Measurements from ENCODE around the gene CLEC4D.

CLEC4D gene

GRCh38 chr12:8507596-8507995 is 5.7 kb upstream of the CLEC4D start:
- CTCF ChIA-PET: interaction anchor here (0.9 kb wide), 1 partner anchor 102 kb away, joined by 3 read pairs; no protein-coding TSS in a partner anchor
- H3K4me1 ChIP-seq (ENCODE audit: control insufficient read depth, insufficient read depth, low read length): no peaks in the 10 kb centered on the region
- H3K4me3 ChIP-seq (ENCODE audit: low read depth, low read length): no peak overlapping the region
- no peaks in the 10 kb centered on the region for H3K9me3 ChIP-seq (ENCODE audit: control insufficient read depth, insufficient read depth, low read depth, low read length)
- H3K27ac ChIP-seq (ENCODE audit: extremely low read depth, low read depth, low read length): no peak overlapping the region
- TF ChIP-seq KLF8 (tag by site-specific recombination; IDR thresholded peaks at IDR 0.05) (no peak), REPIN1 (tag by site-specific recombination; IDR thresholded peaks at IDR 0.05; ENCODE audit: low read depth) (no peak), HOXD13 (CRISPR knock-in tag; IDR thresholded peaks at IDR 0.05; ENCODE audit: borderline replicate concordance) (no peak), ZNF202 (tag by site-specific recombination; IDR thresholded peaks at IDR 0.05; ENCODE audit: borderline replicate concordance) (no peak), SP3 (tag by site-specific recombination; IDR thresholded peaks at IDR 0.05) (no peak), SCRT1 (tag by site-specific recombination; IDR thresholded peaks at IDR 0.05; ENCODE audit: borderline replicate concordance) (no peak), ZNF24 (tag by site-specific recombination; IDR thresholded peaks at IDR 0.05) (no peak), TRIM28 (IDR thresholded peaks at IDR 0.05; ENCODE audit: borderline replicate concordance, low read length) (no peak), ZSCAN4 (tag by site-specific recombination; IDR thresholded peaks at IDR 0.05) (no peak), ZNF621 (tag by site-specific recombination; IDR thresholded peaks at IDR 0.05) (no peak), ZNF10 (tag by site-specific recombination; IDR thresholded peaks at IDR 0.05) (no peak), ZNF521 (tag by site-specific recombination; IDR thresholded peaks at IDR 0.05) (no peak), PATZ1 (tag by site-specific recombination; IDR thresholded peaks at IDR 0.05) (no peak), ZNF768 (tag by site-specific recombination; IDR thresholded peaks at IDR 0.05) (no peak), ZNF426 (tag by site-specific recombination; IDR thresholded peaks at IDR 0.05) (no peak), ZFHX2 (tag by site-specific recombination; conservative IDR thresholded peaks at IDR 0.05) (no peak), ZNF488 (tag by site-specific recombination; IDR thresholded peaks at IDR 0.05) (no peak)
- POLR2A ChIA-PET: no interaction called here
- no peaks in the 10 kb centered on the region for H3K36me3 ChIP-seq (ENCODE audit: control insufficient read depth in 2 of 2, insufficient read depth in 1 of 2, low read length in 2 of 2)

- Histone ChIP-seq H3K27ac (ENCODE audit: extremely low read depth, low read depth, low read length) (no peak overlapping the region), H3K4me3 (ENCODE audit: low read depth, low read length) (no peak overlapping the region), H3K4me1 (ENCODE audit: control insufficient read depth, insufficient read depth, low read length) (no peaks in the 10 kb centered on the region), H3K9me3 (ENCODE audit: control insufficient read depth, insufficient read depth, low read depth, low read length) (no peaks in the 10 kb centered on the region), H3K36me3 (ENCODE audit: control insufficient read depth in 2 of 2, insufficient read depth in 1 of 2, low read length in 2 of 2) (no peaks in the 10 kb centered on the region)
- CTCF ChIA-PET: interaction anchor here (0.9 kb wide), 1 partner anchor 101 kb away, joined by 3 read pairs; no protein-coding TSS in a partner anchor
- POLR2A ChIA-PET: no interaction called here
- TF ChIP-seq ZBTB48 (tag by site-specific recombination; IDR thresholded peaks at IDR 0.05) (no peak), ZNF596 (tag by site-specific recombination; IDR thresholded peaks at IDR 0.05) (no peak), ZBTB44 (tag by site-specific recombination; IDR thresholded peaks at IDR 0.05) (no peak), ZBTB11 (tag by site-specific recombination; conservative IDR thresholded peaks at IDR 0.05; ENCODE audit: low read depth) (no peak), ZBTB1 (tag by site-specific recombination; IDR thresholded peaks at IDR 0.05) (no peak), ZNF19 (tag by site-specific recombination; IDR thresholded peaks at IDR 0.05; ENCODE audit: low read depth) (no peak), ZNF391 (tag by site-specific recombination; IDR thresholded peaks at IDR 0.05; ENCODE audit: borderline replicate concordance, low read depth) (no peak), GLI2 (tag by site-specific recombination; IDR thresholded peaks at IDR 0.05; ENCODE audit: borderline replicate concordance, low read depth) (no peak), KLF8 (tag by site-specific recombination; IDR thresholded peaks at IDR 0.05) (no peak), ZNF175 (tag by site-specific recombination; IDR thresholded peaks at IDR 0.05) (no peak), ZNF747 (tag by site-specific recombination; IDR thresholded peaks at IDR 0.05) (no peak), ZBTB20 (tag by site-specific recombination; IDR thresholded peaks at IDR 0.05) (no peak), ZNF529 (tag by site-specific recombination; IDR thresholded peaks at IDR 0.05; ENCODE audit: insufficient replicate concordance) (no peak)
These were observed 5.1 kb upstream of the CLEC4D start for GRCh38 chr12:8508223-8508622.

All from HEK293 (cell line).